Vein endothelial cell (primary cell): Measurements from ENCODE around the gene ADPRS. TPM values are rescaled to one million over a fixed set of nuclear protein-coding genes. Genes with fewer than 3 reads are reported as not detected.

ENCODE experiments used
- total RNA-seq: library from RNA; depleted of rRNA; stranded (reverse); fragments of >200 nt; gene quantifications from 2 replicates; pipeline ENCODE4 v1.2.3, GENCODE V29; 2012

Gene ADPRS, protein sequence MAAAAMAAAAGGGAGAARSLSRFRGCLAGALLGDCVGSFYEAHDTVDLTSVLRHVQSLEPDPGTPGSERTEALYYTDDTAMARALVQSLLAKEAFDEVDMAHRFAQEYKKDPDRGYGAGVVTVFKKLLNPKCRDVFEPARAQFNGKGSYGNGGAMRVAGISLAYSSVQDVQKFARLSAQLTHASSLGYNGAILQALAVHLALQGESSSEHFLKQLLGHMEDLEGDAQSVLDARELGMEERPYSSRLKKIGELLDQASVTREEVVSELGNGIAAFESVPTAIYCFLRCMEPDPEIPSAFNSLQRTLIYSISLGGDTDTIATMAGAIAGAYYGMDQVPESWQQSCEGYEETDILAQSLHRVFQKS
- 25.7 and 33.6 TPM in 2 replicates for total RNA-seq

DNA sequence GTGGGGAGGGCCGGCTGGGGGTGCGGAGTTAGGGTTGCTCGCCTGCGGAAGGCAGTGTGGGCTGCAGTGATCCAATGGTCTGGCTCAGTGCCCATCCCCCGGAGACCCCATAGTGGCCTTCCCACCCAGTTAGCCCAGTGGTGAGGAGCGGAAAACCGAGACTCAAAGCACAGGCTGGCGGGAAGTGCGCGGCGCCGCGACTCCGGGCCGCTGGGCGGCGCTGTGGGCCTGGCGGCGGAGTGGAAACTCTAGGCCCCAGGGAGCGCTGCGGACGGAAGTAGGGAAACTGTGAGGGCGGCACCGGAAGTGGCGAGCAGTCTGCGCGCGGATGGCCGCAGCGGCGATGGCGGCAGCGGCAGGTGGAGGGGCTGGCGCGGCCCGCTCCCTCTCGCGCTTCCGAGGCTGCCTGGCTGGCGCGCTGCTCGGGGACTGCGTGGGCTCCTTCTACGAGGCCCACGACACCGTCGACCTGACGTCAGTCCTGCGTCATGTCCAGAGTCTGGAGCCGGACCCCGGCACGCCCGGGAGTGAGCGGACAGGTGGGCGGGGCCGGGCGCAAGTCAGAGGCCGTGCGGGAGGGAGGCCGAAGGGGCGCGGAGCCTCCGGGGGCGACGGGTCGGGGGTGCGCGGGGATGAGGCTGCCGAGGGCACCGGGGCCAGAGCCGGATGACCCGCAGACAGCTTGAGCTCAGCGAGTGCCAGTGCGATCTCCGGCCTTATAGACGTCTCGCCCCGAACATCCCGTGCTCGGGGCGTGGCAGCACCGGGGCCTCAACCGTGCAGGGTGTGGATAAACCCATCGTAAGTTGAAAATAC is at the start of gene ADPRS:
TSS of gene ADPRS (plus strand) at position 316 of the 816 bp plus-strand sequence. CDS start at position 329, 13 bp downstream.

DNA sequence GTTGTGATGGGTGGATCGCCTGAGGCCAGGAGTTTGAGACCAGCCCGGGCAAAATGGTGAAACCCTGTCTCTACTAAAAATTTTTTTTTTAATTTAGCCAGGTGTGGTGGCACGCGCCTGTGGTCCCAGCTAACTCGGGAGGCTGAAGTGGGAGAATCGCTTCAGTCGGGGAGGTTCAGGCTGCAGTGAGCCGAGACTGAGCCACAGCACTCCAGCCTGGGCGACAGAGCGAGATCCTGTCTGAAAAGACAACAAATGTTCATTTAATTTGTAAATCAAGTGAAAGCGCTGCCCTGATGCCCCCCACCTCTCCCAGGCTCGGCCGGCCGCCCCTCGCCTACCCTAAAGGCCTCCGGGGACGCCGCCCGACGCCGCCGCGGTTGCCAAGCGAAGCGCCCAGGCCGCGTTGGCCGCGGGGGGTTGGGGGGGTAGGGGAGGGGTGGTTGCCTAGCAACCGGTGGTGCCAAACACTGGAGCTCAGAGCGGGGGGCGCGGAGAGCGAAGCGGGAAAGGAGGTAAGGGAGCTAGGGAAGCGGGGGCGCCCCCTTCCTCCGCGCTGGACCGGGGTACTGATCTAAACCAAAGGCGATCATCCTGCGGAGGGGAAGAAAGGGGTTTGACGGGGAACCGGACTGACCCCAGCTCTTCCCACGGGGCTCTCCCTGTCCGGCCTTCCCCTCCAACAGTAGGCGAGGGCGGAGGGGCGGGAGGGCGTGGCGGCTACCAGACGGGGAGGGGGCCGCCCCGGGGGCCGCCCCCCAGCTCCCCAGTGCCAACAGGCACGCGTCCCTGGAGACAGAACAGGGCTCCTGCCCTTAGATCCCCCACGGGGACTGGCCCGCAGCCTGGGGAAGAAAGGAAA is 4.8 kb upstream of the ADPRS start, which contains the start of gene TEKT2:
TSS of gene TEKT2 (plus strand) at position 460 of the 862 bp plus-strand sequence. CDS start 828 bp downstream, outside the sequence.

DNA sequence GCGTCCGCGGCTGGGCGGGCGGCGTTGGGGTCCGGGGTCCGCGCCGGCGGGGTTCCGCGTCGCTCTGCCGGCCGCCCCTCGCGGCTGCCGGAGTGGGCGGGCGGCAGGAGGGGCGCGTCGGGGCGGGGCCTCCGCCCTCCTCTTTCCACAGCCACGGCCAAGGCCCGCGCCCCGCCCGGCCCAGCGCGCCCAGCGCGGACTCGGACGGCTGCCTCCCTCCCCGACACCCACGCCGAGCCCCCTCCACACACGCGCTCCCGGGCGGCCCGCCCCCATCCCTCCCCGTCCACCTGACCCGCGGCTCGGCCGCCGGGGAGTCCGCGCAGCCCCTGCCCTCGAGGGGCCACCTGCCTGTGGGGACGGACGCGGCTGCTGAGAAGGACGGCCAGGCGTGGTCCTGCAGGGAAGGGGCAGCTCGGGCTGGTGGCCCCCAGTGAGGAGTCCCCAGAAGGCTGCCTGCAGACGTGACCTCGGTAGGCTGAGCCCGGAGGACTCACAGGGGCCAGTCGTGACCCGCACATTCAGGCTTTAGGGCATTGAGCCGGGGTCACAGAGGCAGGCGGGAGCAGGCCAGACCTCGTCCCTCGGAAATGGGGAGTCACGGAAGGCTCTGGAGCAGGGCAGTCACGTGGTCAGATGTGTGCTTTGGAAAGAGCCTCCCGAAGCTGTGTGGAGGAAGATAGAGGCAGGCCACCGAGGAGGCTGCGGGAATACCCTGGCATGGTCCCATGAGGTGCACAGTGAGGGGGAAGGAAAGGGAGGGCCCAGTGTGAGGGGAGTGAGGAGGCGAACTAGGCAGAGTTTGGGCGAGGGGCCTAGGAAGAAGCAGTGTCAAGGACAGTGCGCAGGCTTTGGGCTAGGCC is 36.7 kb downstream of the ADPRS start, which contains the start of gene COL8A2:
TSS of gene COL8A2 (minus strand) at position 94 of the 863 bp plus-strand sequence. CDS start 24,980 bp downstream, outside the sequence.

Other genes starting within 250 kb of the ADPRS start
- 31.0 and 32.3 TPM in 2 replicates for gene AGO1, start 205.7 kb upstream of the ADPRS start, total RNA-seq
- 12.1 and 16.1 TPM in 2 replicates for gene AGO3, start 157.8 kb upstream of the ADPRS start, total RNA-seq
- gene TEKT2, start 4.8 kb upstream of the ADPRS start, total RNA-seq, result 0.10 and 0.33 TPM in 2 replicates
- 2.4 and 2.6 TPM in 2 replicates for gene COL8A2, start 36.3 kb downstream of the ADPRS start, total RNA-seq
- gene TRAPPC3, start 60.6 kb downstream of the ADPRS start, total RNA-seq, result 96.0 and 99.6 TPM in 2 replicates
- gene MAP7D1, start 67.3 kb downstream of the ADPRS start, total RNA-seq, result 188 and 205 TPM in 2 replicates
- 170 and 183 TPM in 2 replicates for gene THRAP3, start 135.6 kb downstream of the ADPRS start, total RNA-seq
- gene SH3D21, start 217.5 kb downstream of the ADPRS start, total RNA-seq, result 2.2 and 3.3 TPM in 2 replicates
- 101 and 165 TPM in 2 replicates for gene EVA1B, start 234.8 kb downstream of the ADPRS start, total RNA-seq